CD4-positive, alpha-beta T cell treated with Interleukin-4 for 4 hours (primary cell): ENCODE data around the gene DPP8.
"Not testable (repeated sequence)": the region's sequence is repeated elsewhere in the genome, so short reads cannot be mapped to it uniquely, and the experiment has no call there.

Source experiments
- DNase-seq: peaks from one replicate; pipeline ENCODE4 v3.0.0-alpha.2; 2020

DPP8 gene

GRCh38 chr15:65521350-65521749 lies 3.9 kb upstream of the DPP8 start:
- DNase-seq, result no peak

- DNase-seq, result no peak
Observed at GRCh38 chr15:65518633-65519285, 1.3 kb upstream of the DPP8 start.

GRCh38 chr15:65517866-65518207 lies 348 bp upstream of the DPP8 start:
- no peak for DNase-seq

- DNase-seq, result peak; percentile 61
Observed at GRCh38 chr15:65512807-65513416, 4.6 kb downstream of the DPP8 start.

- DNase-seq, result no peak
Observed at GRCh38 chr15:65512189-65512588, 5.3 kb downstream of the DPP8 start.

- DNase-seq, result no peak
Observed at GRCh38 chr15:65509321-65509720, 8.2 kb downstream of the DPP8 start.

- DNase-seq, result no peak
Observed at GRCh38 chr15:65494076-65494475, 23.4 kb downstream of the DPP8 start.

GRCh38 chr15:65484876-65485275 lies 32.6 kb downstream of the DPP8 start:
- no peak for DNase-seq

- DNase-seq, result no peak
Observed at GRCh38 chr15:65476903-65477302, 40.6 kb downstream of the DPP8 start.

- no peak for DNase-seq
Observed at GRCh38 chr15:65470866-65471265, 46.6 kb downstream of the DPP8 start.

GRCh38 chr15:65468229-65468909 lies 49.1 kb downstream of the DPP8 start:
- no peak for DNase-seq

- no peak for DNase-seq
Observed at GRCh38 chr15:65466901-65467300, 50.6 kb downstream of the DPP8 start.

- not testable (repeated sequence) for DNase-seq
Observed at GRCh38 chr15:65463096-65463495, 54.4 kb downstream of the DPP8 start.

- peak; percentile 35 for DNase-seq
Observed at GRCh38 chr15:65460741-65461347, 56.6 kb downstream of the DPP8 start.

- DNase-seq, result not testable (repeated sequence)
Observed at GRCh38 chr15:65455256-65455655, 62.2 kb downstream of the DPP8 start.

GRCh38 chr15:65451989-65452388 lies 65.5 kb downstream of the DPP8 start:
- no peak for DNase-seq

- DNase-seq, result no peak
Observed at GRCh38 chr15:65450556-65450955, 66.9 kb downstream of the DPP8 start.

GRCh38 chr15:65447145-65447544 lies 70.3 kb downstream of the DPP8 start:
- no peak for DNase-seq

- no peak for DNase-seq
Observed at GRCh38 chr15:65434201-65434600, 83.3 kb downstream of the DPP8 start.

GRCh38 chr15:65431731-65432130 lies 85.8 kb downstream of the DPP8 start:
- no peak for DNase-seq

GRCh38 chr15:65426216-65426853 lies 91.2 kb downstream of the DPP8 start:
- no peak for DNase-seq

- no peak for DNase-seq
Observed at GRCh38 chr15:65424683-65425082, 92.8 kb downstream of the DPP8 start.

GRCh38 chr15:65423976-65424679 lies 93.4 kb downstream of the DPP8 start:
- DNase-seq, result no peak
